ENCODE measurements around the gene PTGS1. TPM values are rescaled to one million over a fixed set of nuclear protein-coding genes. Genes with fewer than 3 reads are reported as not detected.

PTGS1 gene
- total and polyA plus RNA-seq, 2 of the 13 experiments (the other 11 are each of a cell fraction or from before 2014, with no cell fraction given) = 0.07 to 0.08 TPM

DNA sequence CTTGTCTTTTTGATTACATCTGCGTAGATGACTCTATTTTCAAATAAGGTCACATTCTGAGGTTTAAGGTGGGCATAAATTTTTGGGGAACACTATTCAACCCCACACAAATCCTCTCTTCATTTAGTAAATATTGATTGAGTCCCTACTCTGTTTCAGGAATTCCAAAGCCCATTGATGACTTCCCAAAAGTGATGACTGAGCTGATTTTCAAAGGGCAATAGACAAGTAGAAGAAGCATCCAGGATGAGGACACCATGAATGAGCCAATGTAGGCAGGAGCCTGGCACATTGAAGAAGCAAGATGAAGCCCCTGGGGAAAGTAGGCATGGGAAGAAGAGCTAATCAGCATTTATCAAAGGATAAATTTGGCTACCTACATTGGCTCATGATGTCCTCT lies 71.7 kb downstream of the PTGS1 start:
- CTCF ChIA-PET (ENCODE audit: low intra/inter-chr PET ratio, low total read pairs) = no interaction called here
- Histone ChIP-seq H3K4me3 (replicated peaks in 1 of 3; ENCODE audit: insufficient read depth in 1 of 3, low read depth in 2 of 3, low read length in 3 of 3) (no peak overlapping the region), H2AFZ (ENCODE audit: low read length) (no peak overlapping the region), H4K20me1 (ENCODE audit: insufficient read depth, low read length) (no peaks in the 10 kb centered on the region), H3K27me3 (ENCODE audit: control insufficient read depth in 1 of 2, insufficient read depth in 2 of 2, low read length in 2 of 2) (no peaks in the 10 kb centered on the region; a peak in 1 of 5 replicates), H3K4me1 (ENCODE audit: insufficient read depth, low read length) (peaks cover 16% of the 10 kb centered on the region), H3K9me3 (ENCODE audit: low read length) (peaks cover 5% of the 10 kb centered on the region), H3K4me2 (ENCODE audit: low read depth, low read length) (no peak overlapping the region), H3K36me3 (replicated peaks in 1 of 2; ENCODE audit: control insufficient read depth in 1 of 2, insufficient read depth in 2 of 2, low read length in 2 of 2) (no peaks in the 10 kb centered on the region), H3K9ac (ENCODE audit: insufficient read depth, low read depth, low read length) (no peak overlapping the region), H3K79me2 (ENCODE audit: insufficient read depth, low read length) (no peaks in the 10 kb centered on the region), H3K27ac (ENCODE audit: extremely low read length, insufficient read depth, low read length) (no peak overlapping the region)
- DNase-seq (ENCODE audit: low spot score) (no peak), FAIRE-seq (no peak), ATAC-seq (no peak)
- in situ Hi-C loops (cut with HindIII; ENCODE audit: extremely low pct_ligation_motif_present, low pct_unique_long_range_greater_than_20kb) = no loop called here
- TF ChIP-seq MAFK (conservative IDR thresholded peaks at IDR 0.05 in 1 of 2, IDR thresholded peaks at IDR 0.05 in 1 of 2; ENCODE audit: low read length in 2 of 2) (peak; percentile 83 to 87), ZNF44 (CRISPR knock-in tag; IDR thresholded peaks at IDR 0.05) (no peak), MAFF (IDR thresholded peaks at IDR 0.05; ENCODE audit: low read depth, low read length) (peak; percentile 84)
- WGBS (ENCODE audit: low lambda C conversion rate) = 0% methylated on average over 1 of the region's 1 CpG
- POLR2A ChIA-PET = no interaction called here
- BruUV-seq (replicated peaks) = no TSS peak
- intact Hi-C loops (cut with micrococcal nuclease; ENCODE audit: unreplicated experiment) = no loop called here

DNA sequence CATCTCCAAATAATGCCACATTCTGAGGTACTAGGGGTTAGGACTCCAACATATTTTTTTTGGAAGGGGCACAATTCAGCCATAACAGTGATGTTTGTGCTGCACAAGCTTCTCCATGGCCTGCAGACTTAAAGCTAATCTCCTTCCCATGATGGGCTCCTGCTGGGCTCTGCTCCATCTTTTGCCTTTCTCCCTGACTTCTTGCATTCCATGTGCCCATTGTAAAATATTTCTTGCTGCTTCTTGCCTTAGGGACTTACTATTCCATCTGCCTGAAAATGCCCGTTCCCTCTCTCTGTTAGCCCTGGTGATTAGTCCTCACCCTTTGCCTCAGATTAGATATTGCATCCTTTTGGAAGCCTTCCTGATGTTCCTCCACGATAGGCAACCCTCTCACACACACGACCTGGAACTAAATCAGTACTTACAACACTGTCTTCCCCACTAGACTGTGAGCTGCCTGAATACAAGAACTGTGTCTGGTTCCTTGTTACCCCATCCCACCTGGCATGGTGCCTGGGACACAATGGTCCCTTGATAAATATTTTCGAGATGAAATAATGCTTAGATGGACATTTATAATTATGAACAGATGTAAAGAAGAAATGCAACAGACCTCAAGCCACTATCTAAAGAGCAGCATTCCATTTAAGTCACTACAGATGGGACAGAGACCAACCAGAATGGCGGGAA lies 73.4 kb downstream of the PTGS1 start:
- H3K27me3 ChIP-seq (ENCODE audit: control insufficient read depth in 1 of 2, insufficient read depth in 2 of 2, low read length in 2 of 2) = no peaks in the 10 kb centered on the region; a peak in 1 of 5 replicates
- CTCF ChIA-PET (ENCODE audit: low intra/inter-chr PET ratio, low total read pairs) = no interaction called here
- intact Hi-C loops (cut with micrococcal nuclease; ENCODE audit: unreplicated experiment) = no loop called here
- TF ChIP-seq CREB1 (IDR thresholded peaks at IDR 0.05) (no peak), CREB1 (CRISPR knock-in tag; IDR thresholded peaks at IDR 0.05) (no peak), NFYB (CRISPR knock-in tag; IDR thresholded peaks at IDR 0.05) (no peak), KDM5B (CRISPR knock-in tag; IDR thresholded peaks at IDR 0.05; ENCODE audit: borderline replicate concordance) (no peak), ZNF280D (CRISPR knock-in tag; IDR thresholded peaks at IDR 0.05) (no peak), EED (CRISPR knock-in tag; IDR thresholded peaks at IDR 0.05) (no peak), LRRFIP1 (CRISPR knock-in tag; conservative IDR thresholded peaks at IDR 0.05) (no peak)
- TF ChIP-seq, protein P1, sequence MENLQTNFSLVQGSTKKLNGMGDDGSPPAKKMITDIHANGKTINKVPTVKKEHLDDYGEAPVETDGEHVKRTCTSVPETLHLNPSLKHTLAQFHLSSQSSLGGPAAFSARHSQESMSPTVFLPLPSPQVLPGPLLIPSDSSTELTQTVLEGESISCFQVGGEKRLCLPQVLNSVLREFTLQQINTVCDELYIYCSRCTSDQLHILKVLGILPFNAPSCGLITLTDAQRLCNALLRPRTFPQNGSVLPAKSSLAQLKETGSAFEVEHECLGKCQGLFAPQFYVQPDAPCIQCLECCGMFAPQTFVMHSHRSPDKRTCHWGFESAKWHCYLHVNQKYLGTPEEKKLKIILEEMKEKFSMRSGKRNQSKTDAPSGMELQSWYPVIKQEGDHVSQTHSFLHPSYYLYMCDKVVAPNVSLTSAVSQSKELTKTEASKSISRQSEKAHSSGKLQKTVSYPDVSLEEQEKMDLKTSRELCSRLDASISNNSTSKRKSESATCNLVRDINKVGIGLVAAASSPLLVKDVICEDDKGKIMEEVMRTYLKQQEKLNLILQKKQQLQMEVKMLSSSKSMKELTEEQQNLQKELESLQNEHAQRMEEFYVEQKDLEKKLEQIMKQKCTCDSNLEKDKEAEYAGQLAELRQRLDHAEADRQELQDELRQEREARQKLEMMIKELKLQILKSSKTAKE (CRISPR knock-in tag; IDR thresholded peaks at IDR 0.05; ENCODE audit: borderline replicate concordance) = no peak

More for the DNA sequence above, 73.4 kb downstream of the PTGS1 start:
- no peak for ATAC-seq
- Histone ChIP-seq H3K4me2 (ENCODE audit: low read depth, low read length) (no peak overlapping the region), H4K20me1 (ENCODE audit: insufficient read depth, low read length) (no peaks in the 10 kb centered on the region), H2AFZ (ENCODE audit: low read length) (no peak overlapping the region), H3K4me1 (ENCODE audit: insufficient read depth, low read length) (peaks cover 16% of the 10 kb centered on the region), H3K4me3 (replicated peaks in 1 of 3; ENCODE audit: insufficient read depth in 1 of 3, low read depth in 2 of 3, low read length in 3 of 3) (no peak overlapping the region), H3K9ac (ENCODE audit: insufficient read depth, low read depth, low read length) (no peak overlapping the region), H3K36me3 (replicated peaks in 1 of 2; ENCODE audit: control insufficient read depth in 1 of 2, insufficient read depth in 2 of 2, low read length in 2 of 2) (no peaks in the 10 kb centered on the region), H3K9me3 (ENCODE audit: low read length) (peaks cover 5% of the 10 kb centered on the region), H3K79me2 (ENCODE audit: insufficient read depth, low read length) (no peaks in the 10 kb centered on the region), H3K27ac (ENCODE audit: extremely low read length, insufficient read depth, low read length) (no peak overlapping the region)
- 5% methylated on average over 5 of the region's 5 CpGs for WGBS (ENCODE audit: low lambda C conversion rate)
- no peak for DNase-seq (ENCODE audit: low spot score)
- in situ Hi-C loops (cut with HindIII; ENCODE audit: extremely low pct_ligation_motif_present, low pct_unique_long_range_greater_than_20kb) = no loop called here
- POLR2A ChIA-PET = no interaction called here
- no TSS peak for BruUV-seq (replicated peaks)
- FAIRE-seq = no peak

Data from HepG2 (cell line).